Middle frontal gyrus (tissue), 1 donor: Measurements from ENCODE around the gene FUZ.
A peak's percentile ranks its signal among the peaks of the same experiment; 100 is the strongest.

Experiments
- DNase-seq: peaks from one replicate; pipeline ENCODE4 v3.0.0-alpha.2; 2015; ENCODE audit warnings: low spot score; ENCODE audit errors: extremely low spot score

FUZ gene

DNA sequence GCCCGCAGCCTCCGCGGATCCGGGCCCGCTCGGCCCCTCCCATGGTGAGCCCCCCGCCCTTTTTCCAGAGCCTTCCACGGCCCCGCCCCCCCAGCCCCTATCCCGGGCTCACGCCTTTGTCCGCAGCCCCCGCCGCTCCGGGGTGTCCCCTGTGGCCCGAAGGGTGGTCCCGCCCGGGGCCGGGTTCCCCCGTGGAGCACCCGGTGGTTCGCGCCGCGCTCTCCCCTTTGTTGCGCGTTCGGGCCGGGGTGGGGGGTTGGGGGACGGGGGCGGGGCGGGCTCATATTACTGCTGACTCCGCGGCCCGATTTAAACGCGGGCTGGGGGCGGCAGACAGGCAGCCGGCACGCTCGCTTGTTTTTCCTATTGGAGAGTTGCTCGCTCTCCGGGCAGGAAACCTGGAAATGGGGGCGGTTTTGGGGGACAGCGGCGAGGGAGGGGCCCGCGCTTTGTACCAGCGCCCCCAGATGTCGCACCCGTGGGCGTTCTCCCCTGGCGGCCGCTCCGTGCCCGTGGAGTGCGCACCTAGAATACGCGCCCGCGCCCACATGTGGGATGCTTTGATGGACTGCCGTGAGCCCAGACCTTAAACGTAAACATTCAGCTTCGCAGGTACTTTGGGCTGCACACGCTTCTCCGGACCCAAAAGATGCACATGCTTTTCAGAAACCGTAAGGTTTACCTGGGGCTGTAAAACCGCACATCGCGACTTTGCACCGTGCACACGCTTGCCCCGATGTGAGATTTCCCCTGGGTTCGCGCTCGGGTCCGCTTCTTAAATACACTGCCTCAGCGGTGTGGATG lies 38.6 kb upstream of the FUZ start:
- DNase-seq = no peak

DNA sequence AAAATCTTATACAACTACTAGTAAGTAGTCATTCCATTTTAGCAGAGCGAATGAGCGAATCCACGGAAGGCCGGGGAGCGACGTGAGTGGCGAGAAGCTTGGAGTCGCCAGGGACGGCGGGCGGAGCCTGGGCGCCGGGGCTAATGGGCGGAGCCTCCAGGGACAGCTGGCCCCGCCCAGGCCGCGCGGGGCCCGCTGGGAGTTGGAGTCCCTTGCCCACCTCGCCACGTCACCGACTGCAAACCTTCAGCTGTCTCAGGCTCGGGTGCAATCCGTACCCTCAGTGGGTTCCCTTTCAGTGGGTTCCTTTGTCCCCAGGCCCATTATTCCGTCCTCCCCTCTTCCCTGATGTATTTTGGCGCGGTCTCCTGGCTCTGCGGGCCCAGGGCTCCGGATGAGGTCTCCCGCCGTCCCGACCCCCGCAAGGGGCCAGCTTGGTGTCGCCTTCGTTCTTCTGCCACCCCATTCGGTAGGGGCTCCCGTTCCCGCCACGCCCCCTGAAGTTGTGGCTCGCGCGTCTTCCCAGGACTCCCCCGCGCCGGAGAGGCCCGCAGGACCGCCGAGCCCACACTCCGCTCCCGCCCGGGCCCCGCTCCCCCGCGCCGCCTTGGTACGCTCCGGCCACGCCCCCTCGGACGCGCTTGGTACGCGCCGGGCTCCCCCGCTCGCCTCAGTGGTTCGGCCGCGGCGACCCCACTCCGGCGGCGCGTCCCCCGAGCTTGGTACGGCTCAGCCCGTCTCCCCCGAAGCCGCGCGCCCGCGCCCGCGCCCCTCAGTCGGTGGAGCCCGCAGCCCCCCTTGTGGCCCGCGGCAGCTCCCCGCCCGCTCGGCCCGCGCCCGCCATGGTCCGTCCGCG lies 37.6 kb upstream of the FUZ start, which contains the start of gene PTOV1:
Gene PTOV1, plus strand, starts transcription at position 673 of the 856 bp plus-strand sequence.
- peak; percentile 92 for DNase-seq

DNA sequence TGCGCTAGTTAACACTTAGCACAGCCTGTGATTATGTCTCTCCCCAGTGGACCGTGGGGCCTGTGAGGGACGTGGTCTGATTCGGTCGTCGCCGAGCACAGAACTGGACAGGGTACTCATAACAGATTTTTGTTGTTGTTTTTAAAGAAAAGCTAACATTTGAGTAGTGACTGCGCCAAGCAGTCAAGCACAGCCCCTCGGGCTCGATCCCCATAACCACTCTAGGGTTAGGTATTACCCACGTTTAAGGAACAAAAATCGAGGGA lies 37.1 kb upstream of the FUZ start:
- DNase-seq = no peak

GRCh38 chr19:49849433-49850220 lies 36.5 kb upstream of the FUZ start:
- no peak for DNase-seq

GRCh38 chr19:49848938-49849337 lies 35.8 kb upstream of the FUZ start:
- DNase-seq = no peak

GRCh38 chr19:49847731-49848696 lies 34.9 kb upstream of the FUZ start:
- DNase-seq = no peak

DNA sequence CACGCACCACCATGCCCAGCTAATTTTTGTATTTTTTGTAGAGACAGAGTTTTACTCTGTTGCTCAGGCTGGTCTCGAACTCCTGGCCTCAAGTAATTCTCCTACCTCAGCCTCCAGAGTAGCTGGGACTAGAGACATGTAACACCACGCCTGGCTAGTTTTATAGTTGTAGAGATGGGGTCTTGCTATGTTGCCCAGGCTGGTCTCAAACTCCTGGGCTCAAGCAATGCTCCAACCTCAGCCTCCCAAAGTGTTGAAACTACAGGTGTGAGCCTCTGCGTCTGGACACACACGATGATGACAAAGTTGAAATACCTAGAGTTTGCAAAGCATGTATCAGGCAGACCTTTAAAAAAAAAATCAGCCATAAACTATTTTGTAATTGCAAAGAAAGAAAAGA lies 33.3 kb upstream of the FUZ start:
- DNase-seq = no peak

GRCh38 chr19:49845414-49845813 lies 32.3 kb upstream of the FUZ start:
- no peak for DNase-seq

DNA sequence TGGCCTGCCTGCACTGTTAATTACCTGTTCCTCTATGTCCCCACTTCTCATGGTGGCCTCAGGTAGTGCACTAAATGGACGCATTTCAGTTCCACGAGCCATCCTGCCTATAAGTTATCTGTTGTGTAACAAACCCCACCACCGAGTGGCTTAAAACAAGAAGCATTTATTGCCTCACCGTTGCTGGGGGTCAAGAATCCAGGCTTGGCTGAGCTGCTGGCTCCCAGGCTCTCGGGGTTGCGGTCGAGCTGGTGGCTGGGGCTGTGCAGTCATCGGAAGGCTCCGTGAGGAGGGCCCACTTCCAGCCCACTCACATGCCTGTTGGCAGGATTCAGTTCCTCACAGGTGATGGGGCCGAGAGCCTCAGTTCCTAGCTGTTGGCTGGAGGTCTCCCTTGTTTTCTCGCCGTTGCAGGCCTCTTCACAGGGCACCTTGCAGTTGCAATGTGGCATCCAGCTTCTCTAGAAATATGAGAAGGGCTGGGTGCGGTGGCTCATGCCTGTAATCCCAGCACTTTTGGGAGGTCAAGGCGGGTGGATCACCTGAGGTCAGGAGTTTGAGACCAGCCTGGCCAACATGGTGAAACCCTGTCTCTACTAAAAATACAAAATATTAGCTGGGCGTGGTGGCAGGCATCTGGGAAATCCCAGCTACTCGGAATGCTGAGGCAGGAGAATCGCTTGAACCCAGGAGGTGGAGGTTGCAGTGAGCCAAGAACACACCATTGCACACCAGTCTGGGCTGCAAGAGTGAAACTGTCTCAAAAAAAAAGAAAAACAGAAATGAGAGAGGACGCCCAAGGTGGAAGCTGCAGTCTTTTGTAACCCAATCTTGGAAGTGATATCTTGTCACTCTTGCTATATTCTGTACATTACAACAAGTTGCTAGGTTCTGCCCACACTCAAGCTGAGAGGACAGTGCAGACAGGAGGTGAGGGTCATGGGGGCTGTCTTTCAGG lies 31.3 kb upstream of the FUZ start:
- DNase-seq = no peak

DNA sequence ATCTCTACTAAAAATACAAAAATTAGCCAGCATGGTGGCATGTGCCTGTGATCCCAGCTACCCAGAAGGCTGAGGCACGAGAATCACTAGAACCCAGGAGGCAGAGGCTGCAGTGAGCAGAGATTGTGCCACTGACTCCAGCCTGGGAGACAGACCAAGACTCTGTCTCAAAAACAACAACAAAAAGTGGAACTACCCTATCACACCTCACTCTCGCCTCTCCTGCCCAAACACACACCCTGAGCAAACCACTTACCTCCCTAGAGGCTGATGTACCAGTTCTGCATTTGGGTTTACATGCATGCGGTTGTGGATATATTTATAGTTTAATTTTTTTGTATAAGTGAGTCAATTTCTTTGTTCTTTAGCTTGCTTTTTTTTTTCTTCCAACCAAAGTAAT lies 30.2 kb upstream of the FUZ start:
- DNase-seq = no peak

DNA sequence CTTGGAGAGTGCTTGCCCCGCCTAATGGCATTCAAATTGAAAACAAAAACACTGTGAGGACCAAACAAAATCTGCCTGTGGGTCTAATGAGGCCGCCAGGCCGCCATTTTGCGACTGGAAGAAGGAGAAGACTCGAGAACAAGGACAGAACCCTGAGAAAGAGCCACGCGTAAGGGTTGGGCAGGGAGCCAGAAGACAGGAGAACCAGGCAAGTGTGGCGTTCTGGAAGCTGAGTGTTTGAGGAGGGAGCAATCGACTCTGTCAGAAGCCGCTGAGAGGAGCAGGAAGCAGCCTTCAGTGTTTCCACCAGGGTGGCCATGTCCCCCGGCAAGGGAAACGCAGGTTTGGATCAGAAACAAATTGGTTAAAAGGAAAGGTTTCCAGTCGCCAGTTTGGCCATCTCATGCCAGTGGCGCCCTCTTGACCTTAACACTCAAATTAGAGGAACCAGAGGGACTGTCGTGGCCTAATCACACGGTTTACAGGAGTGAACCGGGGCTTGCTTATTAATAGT lies 27.7 kb upstream of the FUZ start:
- no peak for DNase-seq

GRCh38 chr19:49840321-49840720 lies 27.2 kb upstream of the FUZ start:
- DNase-seq = no peak

DNA sequence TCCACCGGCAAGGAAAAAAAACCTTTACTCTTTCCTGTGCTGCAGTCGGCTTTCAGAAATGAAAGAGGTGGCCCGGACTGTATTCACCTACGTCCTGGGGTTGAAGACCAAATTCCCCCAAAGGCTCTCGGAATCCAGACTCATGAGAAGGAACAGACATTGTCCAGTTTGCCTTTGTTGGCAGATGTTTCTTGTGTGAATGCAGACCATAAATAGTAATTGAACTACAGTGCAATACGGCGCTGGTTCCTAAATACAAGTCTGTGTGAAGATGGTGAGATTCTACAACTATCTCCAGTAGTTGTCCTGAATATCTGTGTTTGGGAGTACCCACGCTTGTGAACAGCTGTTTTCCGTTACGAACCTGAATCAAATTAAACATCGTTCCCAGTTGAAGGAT lies 26.6 kb upstream of the FUZ start:
- DNase-seq = no peak

GRCh38 chr19:49838885-49839588 lies 25.9 kb upstream of the FUZ start:
- no peak for DNase-seq

GRCh38 chr19:49837425-49837824 lies 24.3 kb upstream of the FUZ start:
- DNase-seq = no peak

DNA sequence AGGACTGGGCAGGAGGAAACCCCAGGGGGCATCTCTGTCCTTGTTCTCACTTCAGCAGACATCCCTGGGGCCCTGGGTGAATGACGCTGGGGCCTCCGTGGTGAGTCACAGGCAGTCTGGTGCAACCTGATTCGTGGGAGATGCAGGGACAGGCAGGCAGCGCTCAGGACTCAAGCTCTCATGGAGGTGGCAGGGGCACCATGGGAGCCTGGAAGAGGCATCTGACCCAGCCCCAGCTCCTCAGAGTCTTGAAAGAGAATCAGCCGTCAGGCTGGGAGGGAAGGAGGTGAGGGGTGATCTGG lies 23.9 kb upstream of the FUZ start:
- DNase-seq = no peak

- DNase-seq = no peak
These were observed 23.3 kb upstream of the FUZ start for GRCh38 chr19:49836176-49837008.

- DNase-seq = no peak
These were observed 22.5 kb upstream of the FUZ start for GRCh38 chr19:49835562-49835961.
